K562 (cell line): ENCODE results near the gene ZNF22. TPM values are rescaled to one million over a fixed set of nuclear protein-coding genes. Genes with fewer than 3 reads are reported as not detected.

ENCODE experiments used
- DMBX1 ChIP-seq: fragments of 250-450 bp; sonication (Bioruptor Pico); IDR thresholded peaks from 2 replicates; pipeline ENCODE4 v1.8.0; 2022; ENCODE audit warnings: inconsistent platforms, mild to moderate bottlenecking, moderate library complexity, borderline replicate concordance
- FOXK1 ChIP-seq: sonication (generic); formaldehyde crosslinking; IDR thresholded peaks from 2 replicates; pipeline ENCODE4 v1.8.0; 2022; ENCODE audit warnings: missing genetic modification reagents, mild to moderate bottlenecking, borderline replicate concordance
- HDAC6 ChIP-seq: IDR thresholded peaks from 2 replicates; pipeline ENCODE4 v1.6.1; 2012; ENCODE audit warnings: low read depth, mild to moderate bottlenecking, control low read depth, inconsistent platforms, low read length, moderate library complexity
- JUND ChIP-seq, 2 experiments: IDR thresholded peaks; 2 replicates in 1 of 2; 3 replicates in 1 of 2; pipeline ENCODE4 v1.6.1; 2011; ENCODE audit warnings: borderline replicate concordance in 2 of 2, low read depth in 2 of 2, low read length in 2 of 2, improper control_type of control experiment in 1 of 2, missing biosample characterization in 1 of 2, missing genetic modification characterization in 1 of 2, missing genetic modification reagents in 1 of 2
- MNT ChIP-seq, 2 experiments: fragments of 450-650 bp; conservative IDR thresholded peaks; 2 replicates each; pipeline ENCODE4 v1.6.1; 2017; ENCODE audit warnings: mild to moderate bottlenecking in 2 of 2, moderate library complexity in 2 of 2
- NFIC ChIP-seq: fragments of 450-650 bp; IDR thresholded peaks from 2 replicates; pipeline ENCODE4 v1.6.1; 2017; ENCODE audit warnings: mild to moderate bottlenecking, inconsistent platforms
- PBX2 ChIP-seq, 2 experiments: IDR thresholded peaks in 1 of 2; conservative IDR thresholded peaks in 1 of 2; 2 replicates each; pipeline ENCODE4 v1.6.1; 2016; ENCODE audit warnings: low read depth in 2 of 2, mild to moderate bottlenecking in 1 of 2, missing compliant biosample characterization in 1 of 2, missing genetic modification characterization in 1 of 2, moderate library complexity in 1 of 2
- SIN3B ChIP-seq: fragments of 450-650 bp; IDR thresholded peaks from 2 replicates; pipeline ENCODE4 v1.6.1; 2017; ENCODE audit warnings: low read depth, mild to moderate bottlenecking, moderate library complexity
- TCF7L2 ChIP-seq: fragments of 150-350 bp; IDR thresholded peaks from 2 replicates; pipeline ENCODE4 v1.6.1; 2016; ENCODE audit warnings: low read depth, mild to moderate bottlenecking, low read length, moderate library complexity
- VEZF1 ChIP-seq: fragments of 200-800 bp; sonication (Bioruptor generic); IDR thresholded peaks from 2 replicates; pipeline ENCODE4 v1.6.1; 2017; ENCODE audit warnings: missing genetic modification characterization, missing compliant biosample characterization
- ZEB2 ChIP-seq: fragments of 450-650 bp; IDR thresholded peaks from 2 replicates; pipeline ENCODE4 v1.6.1; 2016
- ZNF398 ChIP-seq: fragments of 250-450 bp; sonication (Bioruptor Pico); IDR thresholded peaks from 2 replicates; pipeline ENCODE4 v1.8.0; 2021; ENCODE audit warnings: moderate library complexity, mild to moderate bottlenecking, inconsistent platforms
- ZNF592 ChIP-seq: fragments of 450-650 bp; IDR thresholded peaks from 2 replicates; pipeline ENCODE4 v1.6.1; 2017; ENCODE audit warnings: antibody characterized with exemption, mild to moderate bottlenecking
- ZSCAN29 ChIP-seq: fragments of 450-650 bp; IDR thresholded peaks from 2 replicates; pipeline ENCODE4 v1.6.1; 2017
- polyA plus RNA-seq, 8 experiments: library from polyadenylated mRNA; depleted of rRNA in 4 of 8; stranded (reverse) in 5 of 8; unstranded in 3 of 8; fragments of >200 nt; fragmentation: Nextera tagmentation in 2 of 8; fragmentation: Illumina TruSeq in 1 of 8; extraction: Ambion mirVana in 2 of 8; extraction: Trizol in 1 of 8; gene quantifications; 2 replicates each; pipeline versions ENCODE4 v1.2.1 to v1.2.3, GENCODE V29; 2011 to 2014; ENCODE audit warnings: inconsistent platforms in 1 of 8, missing spikeins in 1 of 8
- total RNA-seq, 7 experiments: library from RNA; depleted of rRNA in 6 of 7; stranded (reverse); fragments of >200 nt in 6 of 7; fragmentation: Illumina TruSeq in 2 of 7; extraction: Trizol in 2 of 7; gene quantifications; 2 replicates each; pipeline versions ENCODE4 v1.2.1 to v1.2.3, GENCODE V29; 2011 to 2021; ENCODE audit warnings: low replicate concordance in 1 of 7

ZNF22 gene
- total and polyA plus RNA-seq, 9 of the 15 experiments (the other 6 are each of a cell fraction or from before 2014, with no cell fraction given): 36.2 to 98.7 (median 51.2) TPM

GRCh38 chr10:44966129-44966815, 34.5 kb upstream of the ZNF22 start (continued):
- no peak for TF ChIP-seq SIN3B
- TF ChIP-seq ZEB2: no peak
- TF ChIP-seq DMBX1 (CRISPR knock-in tag): no peak
- TF ChIP-seq MNT (conservative IDR thresholded peaks at IDR 0.05): no peak
- no peak for TF ChIP-seq HDAC6
- TF ChIP-seq FOXK1 (CRISPR knock-in tag): no peak
- TF ChIP-seq ZNF398 (CRISPR knock-in tag): no peak
- no peak for TF ChIP-seq TCF7L2
- no peak for TF ChIP-seq JUND (IDR thresholded peaks at IDR 0.05; ENCODE audit: borderline replicate concordance, low read depth, low read length)
- TF ChIP-seq JUND (tag; IDR thresholded peaks at IDR 0.05; ENCODE audit: borderline replicate concordance, low read depth, low read length): no peak
- no peak for TF ChIP-seq PBX2 (CRISPR knock-in tag; IDR thresholded peaks at IDR 0.05; ENCODE audit: low read depth)
- TF ChIP-seq PBX2 (tag; conservative IDR thresholded peaks at IDR 0.05; ENCODE audit: low read depth): peak; percentile 59
- no peak for TF ChIP-seq NFIC
- no peak for TF ChIP-seq ZSCAN29
- TF ChIP-seq VEZF1: no peak
- TF ChIP-seq ZNF592: no peak
